Activated T-helper 1 cell treated with anti-CD3 and anti-CD28 coated beads, Interleukin-12 subunit alpha, Interleukin-12 subunit beta, Interleukin-2, Interleukin-4 antibody, amounts not matched to agents 30 ng/mL and 10 ng/mL and 1 ng/mL, durations not matched to agents 14 hours and 24 hours and 36 hours (primary cell): ENCODE measurements around the gene AKT1S1. TPM values are rescaled to one million over a fixed set of nuclear protein-coding genes. Genes with fewer than 3 reads are reported as not detected.

Source experiments
- DNase-seq: peaks from one replicate; pipeline ENCODE4 v3.0.0; 2021; ENCODE audit warnings: low spot score
- H3K27ac Mint-ChIP-seq: one replicate; pipeline ENCODE4 v1.8.0; 2021; ENCODE audit warnings: mild to moderate bottlenecking, mixed read lengths
- H3K27me3 Mint-ChIP-seq: one replicate; pipeline ENCODE4 v1.8.0; 2022; ENCODE audit warnings: mild to moderate bottlenecking, moderate library complexity, mixed read lengths; ENCODE audit not compliant: insufficient read depth
- H3K36me3 Mint-ChIP-seq: one replicate; pipeline ENCODE4 v1.8.0; 2021; ENCODE audit warnings: low read depth, mixed read lengths
- H3K4me1 Mint-ChIP-seq: one replicate; pipeline ENCODE4 v1.8.0; 2021; ENCODE audit warnings: low read depth, mixed read lengths
- H3K4me3 Mint-ChIP-seq: one replicate; pipeline ENCODE4 v1.8.0; 2021; ENCODE audit warnings: mild to moderate bottlenecking, moderate library complexity, mixed read lengths
- H3K9me3 Mint-ChIP-seq: one replicate; pipeline ENCODE4 v1.8.0; 2021; ENCODE audit warnings: mixed read lengths
- intact Hi-C: fragments of 100-400 bp; cut with micrococcal nuclease; formaldehyde crosslinking; loops from one replicate; pipeline ENCODE4 v1.15.1; 2024
- total RNA-seq: library from RNA; stranded (reverse); gene quantifications from 2 replicates; pipeline ENCODE4 v1.2.3, GENCODE V29; 2022

Gene AKT1S1
- total RNA-seq, 1 donor from 2014 or later: 32.2 TPM

GRCh38 chr19:49887037-49887664 is 10.0 kb upstream of the AKT1S1 start:
- intact Hi-C loops: no loop called here
- H3K4me1 Mint-ChIP-seq: no peaks in the 10 kb centered on the region
- H3K36me3 Mint-ChIP-seq: peaks cover 35% of the 10 kb centered on the region
- no peak overlapping the region for H3K27ac Mint-ChIP-seq
- no peak for DNase-seq
- no peaks in the 10 kb centered on the region for H3K27me3 Mint-ChIP-seq
- H3K4me3 Mint-ChIP-seq: no peak overlapping the region
- no peaks in the 10 kb centered on the region for H3K9me3 Mint-ChIP-seq

GRCh38 chr19:49884760-49885159 is 7.6 kb upstream of the AKT1S1 start:
- Mint-ChIP-seq H3K36me3 (peaks cover 46% of the 10 kb centered on the region), H3K27me3 (no peaks in the 10 kb centered on the region), H3K4me1 (no peaks in the 10 kb centered on the region), H3K9me3 (no peaks in the 10 kb centered on the region), H3K27ac (no peak overlapping the region), H3K4me3 (no peak overlapping the region)
- intact Hi-C loops: no loop called here
- no peak for DNase-seq

GRCh38 chr19:49884109-49884508 is 7.0 kb upstream of the AKT1S1 start:
- no peaks in the 10 kb centered on the region for H3K27me3 Mint-ChIP-seq
- H3K27ac Mint-ChIP-seq: no peak overlapping the region
- H3K9me3 Mint-ChIP-seq: no peaks in the 10 kb centered on the region
- DNase-seq: no peak
- H3K36me3 Mint-ChIP-seq: peaks cover 44% of the 10 kb centered on the region
- H3K4me3 Mint-ChIP-seq: no peak overlapping the region
- intact Hi-C loops: no loop called here
- peaks cover 3% of the 10 kb centered on the region for H3K4me1 Mint-ChIP-seq

GRCh38 chr19:49883094-49883493 is 5.9 kb upstream of the AKT1S1 start:
- peaks cover 42% of the 10 kb centered on the region for H3K36me3 Mint-ChIP-seq
- H3K27ac Mint-ChIP-seq: no peak overlapping the region
- intact Hi-C loops: no loop called here
- no peaks in the 10 kb centered on the region for H3K9me3 Mint-ChIP-seq
- H3K27me3 Mint-ChIP-seq: no peaks in the 10 kb centered on the region
- no peak for DNase-seq
- H3K4me3 Mint-ChIP-seq: no peak overlapping the region
- peaks cover 13% of the 10 kb centered on the region for H3K4me1 Mint-ChIP-seq

- no peak overlapping the region for H3K27ac Mint-ChIP-seq
- no peaks in the 10 kb centered on the region for H3K27me3 Mint-ChIP-seq
- peaks cover 44% of the 10 kb centered on the region for H3K36me3 Mint-ChIP-seq
- DNase-seq: no peak
- no peaks in the 10 kb centered on the region for H3K9me3 Mint-ChIP-seq
- peaks cover 16% of the 10 kb centered on the region for H3K4me1 Mint-ChIP-seq
- intact Hi-C loops: no loop called here
- no peak overlapping the region for H3K4me3 Mint-ChIP-seq
Observed at GRCh38 chr19:49882643-49883042, 5.5 kb upstream of the AKT1S1 start.

GRCh38 chr19:49881672-49882394 is 4.7 kb upstream of the AKT1S1 start:
- no peak for DNase-seq
- no peaks in the 10 kb centered on the region for H3K9me3 Mint-ChIP-seq
- intact Hi-C loops: no loop called here
- H3K4me3 Mint-ChIP-seq: no peak overlapping the region
- H3K27me3 Mint-ChIP-seq: no peaks in the 10 kb centered on the region
- peaks cover 44% of the 10 kb centered on the region for H3K36me3 Mint-ChIP-seq
- H3K4me1 Mint-ChIP-seq: peaks cover 16% of the 10 kb centered on the region
- no peak overlapping the region for H3K27ac Mint-ChIP-seq

- intact Hi-C loops: no loop called here
- no peak for DNase-seq
- Mint-ChIP-seq H3K4me1 (peaks cover 16% of the 10 kb centered on the region), H3K4me3 (no peak overlapping the region), H3K9me3 (no peaks in the 10 kb centered on the region), H3K36me3 (peaks cover 41% of the 10 kb centered on the region), H3K27ac (no peak overlapping the region), H3K27me3 (no peaks in the 10 kb centered on the region)
Observed at GRCh38 chr19:49881186-49881585, 4.0 kb upstream of the AKT1S1 start.

GRCh38 chr19:49880162-49880869 is 3.2 kb upstream of the AKT1S1 start:
- Mint-ChIP-seq H3K9me3 (no peaks in the 10 kb centered on the region), H3K36me3 (peaks cover 40% of the 10 kb centered on the region), H3K27me3 (no peaks in the 10 kb centered on the region), H3K4me3 (peak overlapping the region; percentile 31), H3K27ac (no peak overlapping the region), H3K4me1 (peaks cover 22% of the 10 kb centered on the region)
- intact Hi-C loops: no loop called here
- DNase-seq: no peak

GRCh38 chr19:49879243-49879963 is 2.2 kb upstream of the AKT1S1 start:
- intact Hi-C loops: loop anchor here (5.0 kb wide), 1 partner anchor 103 kb away; no protein-coding TSS in a partner anchor
- no peaks in the 10 kb centered on the region for H3K27me3 Mint-ChIP-seq
- peaks cover 30% of the 10 kb centered on the region for H3K4me1 Mint-ChIP-seq
- no peak for DNase-seq
- H3K9me3 Mint-ChIP-seq: no peaks in the 10 kb centered on the region
- H3K27ac Mint-ChIP-seq: no peak overlapping the region
- H3K36me3 Mint-ChIP-seq: peaks cover 36% of the 10 kb centered on the region
- no peak overlapping the region for H3K4me3 Mint-ChIP-seq

- Mint-ChIP-seq H3K36me3 (peaks cover 36% of the 10 kb centered on the region), H3K27me3 (no peaks in the 10 kb centered on the region), H3K9me3 (no peaks in the 10 kb centered on the region), H3K4me3 (no peak overlapping the region), H3K4me1 (peaks cover 30% of the 10 kb centered on the region), H3K27ac (peak overlapping the region; percentile 38)
- no peak for DNase-seq
- intact Hi-C loops: loop anchor here (5.0 kb wide), 1 partner anchor 104 kb away; no protein-coding TSS in a partner anchor
Observed at GRCh38 chr19:49878744-49879070, 1.6 kb upstream of the AKT1S1 start.

GRCh38 chr19:49877879-49878743 is 956 bp upstream of the AKT1S1 start:
- Mint-ChIP-seq H3K27ac (no peak overlapping the region), H3K4me1 (peaks cover 30% of the 10 kb centered on the region), H3K9me3 (no peaks in the 10 kb centered on the region), H3K4me3 (no peak overlapping the region), H3K27me3 (no peaks in the 10 kb centered on the region), H3K36me3 (peaks cover 30% of the 10 kb centered on the region)
- intact Hi-C loops: loop anchor here (1.0 to 5.0 kb wide), 13 partner anchors 9 to 498 kb away; partner anchors contain the start of genes ALDH16A1, ATF5, NR1H2 and NUP62
- peak; percentile 99 for DNase-seq
